ENCODE measurements around the gene DGUOK.

- TF ChIP-seq CTCF (IDR thresholded peaks at IDR 0.05) (no peak), POLR2A (IDR thresholded peaks at IDR 0.05) (no peak)
Measured at GRCh38 chr2:73910873-73911547, 15.7 kb upstream of the DGUOK start.
